K562 (cell line): Measurements from ENCODE around the gene CCDC195. TPM values are rescaled to one million over a fixed set of nuclear protein-coding genes. Genes with fewer than 3 reads are reported as not detected.

Experiments used
- ATAC-seq: fragments of 200-7000 bp; cut with Tn5 transposase; 3 replicates; pipeline ENCODE4 v1.9.1; 2020; ENCODE audit warnings: moderate library complexity
- BruUV-seq: library from RNA; stranded (reverse); fragments of 400-500 nt; replicated peaks from 2 replicates; lab custom pipeline; 2021; lab: Mats Ljungman, UMichigan
- CTCF ChIA-PET: fragments of 300-600 bp; formaldehyde crosslinking; extraction: SDS; loops from one replicate; lab custom pipeline; 2021; ENCODE audit warnings: low intra/inter-chr PET ratio; lab: Yijun Ruan, JAX
- POLR2A ChIA-PET: fragments of 300-600, 350-650 bp; sonication (Branson Sonifier 250); formaldehyde crosslinking; extraction: SDS; loops from one replicate; lab custom pipeline; 2021; ENCODE audit warnings: antibody characterized with exemption, inconsistent platforms; lab: Yijun Ruan, JAX
- DNase-seq, 4 experiments: peaks; one replicate each; pipeline versions ENCODE4 v3.0.0 to v3.0.0-alpha.2; 2011 to 2018; ENCODE audit warnings: low spot score in 3 of 4, mixed read lengths in 3 of 4; ENCODE audit errors: extremely low read depth in 1 of 4
- FAIRE-seq: peaks from 2 replicates; lab custom pipeline; 2011; peaks lifted over from hg19 to GRCh38; lab: Jason Lieb, UNC
- H2AFZ ChIP-seq: 2 replicates; pipeline ENCODE4 v1.6.0; 2011; ENCODE audit warnings: low read depth, low read length, control low read depth, inconsistent platforms
- H3K27ac ChIP-seq: fragments of 200-600 bp; 3 replicates; pipeline ENCODE4 v1.8.0; 2011; ENCODE audit warnings: low read depth, mild to moderate bottlenecking, control low read depth, inconsistent platforms, low read length, moderate library complexity, mixed read lengths; ENCODE audit errors: extremely low read depth
- H3K27me3 ChIP-seq, 2 experiments: fragments of 300-600 bp in 1 of 2; 2 replicates in 1 of 2; 3 replicates in 1 of 2; pipeline versions ENCODE4 v1.6.0 to v1.8.0; 2011; ENCODE audit warnings: inconsistent platforms in 2 of 2, low read length in 2 of 2, mild to moderate bottlenecking in 1 of 2, mixed read lengths in 1 of 2, moderate library complexity in 1 of 2; ENCODE audit not compliant: control insufficient read depth in 2 of 2, insufficient read depth in 2 of 2
- H3K36me3 ChIP-seq: fragments of 300-600 bp; 3 replicates; pipeline ENCODE4 v1.8.0; 2011; ENCODE audit warnings: mild to moderate bottlenecking, low read length, inconsistent platforms; ENCODE audit not compliant: control insufficient read depth, insufficient read depth
- H3K4me1 ChIP-seq, 2 experiments: fragments of 200-600 bp in 1 of 2; replicated peaks in 1 of 2; 2 replicates in 1 of 2; 3 replicates in 1 of 2; pipeline versions ENCODE4 v1.5.1 to v1.8.0; 2011; ENCODE audit warnings: inconsistent platforms in 2 of 2, low read length in 2 of 2, mild to moderate bottlenecking in 1 of 2, mixed read lengths in 1 of 2, moderate library complexity in 1 of 2; ENCODE audit not compliant: control insufficient read depth in 2 of 2, insufficient read depth in 2 of 2
- H3K4me2 ChIP-seq: 2 replicates; pipeline ENCODE4 v1.6.1; 2011; ENCODE audit warnings: low read length, control low read depth, inconsistent platforms, mixed read lengths; ENCODE audit not compliant: insufficient read depth
- H3K4me3 ChIP-seq: fragments of 200-600 bp; sonication (generic), shearing (Covaris generic); 2 replicates; pipeline ENCODE4 v1.5.1; 2016; ENCODE audit warnings: control low read depth, inconsistent platforms
- H3K79me2 ChIP-seq: fragments of 200-600 bp; 3 replicates; pipeline ENCODE4 v1.8.0; 2011; ENCODE audit warnings: low read length, inconsistent platforms; ENCODE audit not compliant: control insufficient read depth, insufficient read depth
- H3K9ac ChIP-seq, 2 experiments: 2 replicates each; pipeline versions ENCODE4 v1.6.0 to v1.6.1; 2011; ENCODE audit warnings: low read depth in 2 of 2, low read length in 2 of 2, control low read depth in 1 of 2, inconsistent platforms in 1 of 2, mild to moderate bottlenecking in 1 of 2, mixed read lengths in 1 of 2; ENCODE audit not compliant: insufficient read depth in 1 of 2
- H3K9me1 ChIP-seq: one replicate; pipeline ENCODE4 v1.6.0; 2011; ENCODE audit warnings: inconsistent platforms, mild to moderate bottlenecking, low read length, moderate library complexity; ENCODE audit not compliant: control insufficient read depth, insufficient read depth
- H3K9me3 ChIP-seq: replicated peaks from 2 replicates; pipeline ENCODE4 v1.5.1; 2011; ENCODE audit warnings: low read depth, low read length, inconsistent platforms; ENCODE audit not compliant: control insufficient read depth, insufficient read depth
- H4K20me1 ChIP-seq: replicated peaks from 2 replicates; pipeline ENCODE4 v1.6.1; 2011; ENCODE audit warnings: low read length, inconsistent platforms, mixed read lengths; ENCODE audit not compliant: control insufficient read depth, insufficient read depth
- IRF2 ChIP-seq: sonication (generic); formaldehyde crosslinking; IDR thresholded peaks from 2 replicates; pipeline ENCODE4 v1.8.1; 2022; ENCODE audit warnings: mild to moderate bottlenecking, missing genetic modification reagents
- PHB2 ChIP-seq: fragments of 450-650 bp; IDR thresholded peaks from 2 replicates; pipeline ENCODE4 v1.6.1; 2017; ENCODE audit warnings: low read depth
- RCOR1 ChIP-seq, 2 experiments: IDR thresholded peaks; 2 replicates each; pipeline ENCODE4 v1.6.1; 2012; ENCODE audit warnings: low read depth in 2 of 2, low read length in 2 of 2, borderline replicate concordance in 1 of 2, improper control_type of control experiment in 1 of 2
- SREBF2 ChIP-seq: sonication (generic); formaldehyde crosslinking; IDR thresholded peaks from 2 replicates; pipeline ENCODE4 v1.4.0; 2020; ENCODE audit warnings: mild to moderate bottlenecking, missing genetic modification reagents
- ZBTB17 ChIP-seq: fragments of 450-650 bp; formaldehyde crosslinking; IDR thresholded peaks from 2 replicates; pipeline ENCODE4 v1.4.0; 2020; ENCODE audit warnings: mild to moderate bottlenecking
- ZNF780A ChIP-seq: fragments of 250-450 bp; sonication (Bioruptor Pico); IDR thresholded peaks from 2 replicates; pipeline ENCODE4 v1.5.0; 2021; ENCODE audit warnings: mild to moderate bottlenecking
- WGBS: fragments of 100-300 bp; shearing (Covaris generic); methylation state at CpG from one replicate; pipeline ENCODE4 v1.1.6; 2016; ENCODE audit warnings: low coverage, mixed read lengths; ENCODE audit not compliant: insufficient coverage; ENCODE audit errors: missing lambda C conversion rate; 5-methylcytosine and 5-hydroxymethylcytosine counted together
- in situ Hi-C: fragments of 300-500 bp; cut with MboI; formaldehyde crosslinking; loops from 4 replicates; pipeline ENCODE4 v1.15.0; 2018; ENCODE audit warnings: inconsistent platforms, mixed read lengths
- intact Hi-C: fragments of 100-400 bp; cut with micrococcal nuclease; formaldehyde crosslinking; loops from 2 replicates; pipeline ENCODE4 v1.14.2; 2022
- polyA plus RNA-seq, 8 experiments: library from polyadenylated mRNA; depleted of rRNA in 4 of 8; stranded (reverse) in 5 of 8; unstranded in 3 of 8; fragments of >200 nt; fragmentation: Nextera tagmentation in 2 of 8; fragmentation: Illumina TruSeq in 1 of 8; extraction: Ambion mirVana in 2 of 8; extraction: Trizol in 1 of 8; gene quantifications; 2 replicates each; pipeline versions ENCODE4 v1.2.1 to v1.2.3, GENCODE V29; 2011 to 2014; ENCODE audit warnings: inconsistent platforms in 1 of 8, missing spikeins in 1 of 8
- total RNA-seq, 7 experiments: library from RNA; depleted of rRNA in 6 of 7; stranded (reverse); fragments of >200 nt in 6 of 7; fragmentation: Illumina TruSeq in 2 of 7; extraction: Trizol in 2 of 7; gene quantifications; 2 replicates each; pipeline versions ENCODE4 v1.2.1 to v1.2.3, GENCODE V29; 2011 to 2021; ENCODE audit warnings: low replicate concordance in 1 of 7
- TF ChIP-seq, protein P1 (sequence below): conservative IDR thresholded peaks from 2 replicates; pipeline ENCODE4 v1.6.1; 2011; ENCODE audit warnings: low read depth, mild to moderate bottlenecking, low read length; ENCODE audit not compliant: control insufficient read depth
- TF ChIP-seq, protein P2 (sequence below): IDR thresholded peaks from 2 replicates; pipeline ENCODE4 v1.6.1; 2011; ENCODE audit warnings: borderline replicate concordance, low read depth, mild to moderate bottlenecking, moderate library complexity, low read length; ENCODE audit not compliant: insufficient read depth, poor library complexity, severe bottlenecking
- TF ChIP-seq, protein P3 (sequence below): fragments of 250-450 bp; sonication (Bioruptor Pico); IDR thresholded peaks from 2 replicates; pipeline ENCODE4 v1.5.0; 2021

The CCDC195 gene
- total and polyA plus RNA-seq, 9 of the 15 experiments (the other 6 are each of a cell fraction or from before 2014, with no cell fraction given), result not detected

DNA sequence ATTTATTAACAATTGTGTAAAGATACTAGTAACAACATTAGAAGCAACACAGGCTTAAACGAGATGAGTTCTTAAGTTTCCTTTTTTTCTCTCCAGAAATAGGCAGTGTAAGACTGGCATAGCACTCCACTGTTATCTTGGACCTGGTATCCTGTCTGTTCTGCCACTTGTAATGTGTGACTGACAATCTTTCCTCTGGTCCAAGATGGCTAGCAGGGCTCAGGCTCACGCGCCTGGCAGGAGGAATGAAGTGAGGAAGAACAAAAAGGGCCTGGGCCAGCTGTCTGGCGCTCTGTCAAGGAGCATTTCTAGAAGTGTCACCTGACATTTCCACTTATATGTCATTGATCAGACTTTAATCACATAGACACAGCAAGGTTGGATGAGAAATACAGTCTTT, 31.6 kb upstream of the CCDC195 start:
- no peaks in the 10 kb centered on the region for H3K36me3 ChIP-seq
- no peak for DNase-seq
- H3K79me2 ChIP-seq, result no peaks in the 10 kb centered on the region
- no peak for TF ChIP-seq SREBF2 (CRISPR knock-in tag)
- no peak for TF ChIP-seq ZBTB17
- TF ChIP-seq, protein P1, sequence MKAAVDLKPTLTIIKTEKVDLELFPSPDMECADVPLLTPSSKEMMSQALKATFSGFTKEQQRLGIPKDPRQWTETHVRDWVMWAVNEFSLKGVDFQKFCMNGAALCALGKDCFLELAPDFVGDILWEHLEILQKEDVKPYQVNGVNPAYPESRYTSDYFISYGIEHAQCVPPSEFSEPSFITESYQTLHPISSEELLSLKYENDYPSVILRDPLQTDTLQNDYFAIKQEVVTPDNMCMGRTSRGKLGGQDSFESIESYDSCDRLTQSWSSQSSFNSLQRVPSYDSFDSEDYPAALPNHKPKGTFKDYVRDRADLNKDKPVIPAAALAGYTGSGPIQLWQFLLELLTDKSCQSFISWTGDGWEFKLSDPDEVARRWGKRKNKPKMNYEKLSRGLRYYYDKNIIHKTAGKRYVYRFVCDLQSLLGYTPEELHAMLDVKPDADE, result no peak
- TF ChIP-seq ZNF780A (CRISPR knock-in tag), result no peak
- TF ChIP-seq RCOR1 (IDR thresholded peaks at IDR 0.05; ENCODE audit: borderline replicate concordance in 1 of 2, low read depth in 2 of 2, low read length in 2 of 2), result no peak
- TF ChIP-seq IRF2 (CRISPR knock-in tag), result no peak
- TF ChIP-seq, protein P2, sequence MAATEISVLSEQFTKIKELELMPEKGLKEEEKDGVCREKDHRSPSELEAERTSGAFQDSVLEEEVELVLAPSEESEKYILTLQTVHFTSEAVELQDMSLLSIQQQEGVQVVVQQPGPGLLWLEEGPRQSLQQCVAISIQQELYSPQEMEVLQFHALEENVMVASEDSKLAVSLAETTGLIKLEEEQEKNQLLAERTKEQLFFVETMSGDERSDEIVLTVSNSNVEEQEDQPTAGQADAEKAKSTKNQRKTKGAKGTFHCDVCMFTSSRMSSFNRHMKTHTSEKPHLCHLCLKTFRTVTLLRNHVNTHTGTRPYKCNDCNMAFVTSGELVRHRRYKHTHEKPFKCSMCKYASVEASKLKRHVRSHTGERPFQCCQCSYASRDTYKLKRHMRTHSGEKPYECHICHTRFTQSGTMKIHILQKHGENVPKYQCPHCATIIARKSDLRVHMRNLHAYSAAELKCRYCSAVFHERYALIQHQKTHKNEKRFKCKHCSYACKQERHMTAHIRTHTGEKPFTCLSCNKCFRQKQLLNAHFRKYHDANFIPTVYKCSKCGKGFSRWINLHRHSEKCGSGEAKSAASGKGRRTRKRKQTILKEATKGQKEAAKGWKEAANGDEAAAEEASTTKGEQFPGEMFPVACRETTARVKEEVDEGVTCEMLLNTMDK, result no peak
- TF ChIP-seq PHB2, result no peak
- TF ChIP-seq, protein P3, sequence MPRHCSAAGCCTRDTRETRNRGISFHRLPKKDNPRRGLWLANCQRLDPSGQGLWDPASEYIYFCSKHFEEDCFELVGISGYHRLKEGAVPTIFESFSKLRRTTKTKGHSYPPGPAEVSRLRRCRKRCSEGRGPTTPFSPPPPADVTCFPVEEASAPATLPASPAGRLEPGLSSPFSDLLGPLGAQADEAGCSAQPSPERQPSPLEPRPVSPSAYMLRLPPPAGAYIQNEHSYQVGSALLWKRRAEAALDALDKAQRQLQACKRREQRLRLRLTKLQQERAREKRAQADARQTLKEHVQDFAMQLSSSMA, result no peak
- FAIRE-seq, result no peak
- H3K27ac ChIP-seq, result no peak overlapping the region
- no peak for ATAC-seq
- H3K9ac ChIP-seq, result no peak overlapping the region
- ChIA-PET CTCF (no interaction called here), POLR2A (interaction anchor here (0.7 kb wide), 1 partner anchor 41 kb away, joined by 3 read pairs; no protein-coding TSS in a partner anchor)
- intact Hi-C loops, result no loop called here
- in situ Hi-C loops, result no loop called here
- no peaks in the 10 kb centered on the region for H3K27me3 ChIP-seq
- no peak overlapping the region for H2AFZ ChIP-seq
- no TSS peak for BruUV-seq
- WGBS, result 0% methylated on average over 4 of the region's 4 CpGs
- no peak overlapping the region for H3K4me3 ChIP-seq
- no peaks in the 10 kb centered on the region for H4K20me1 ChIP-seq
- H3K4me2 ChIP-seq, result no peak overlapping the region
- no peaks in the 10 kb centered on the region for H3K9me1 ChIP-seq
- no peaks in the 10 kb centered on the region for H3K9me3 ChIP-seq
- H3K4me1 ChIP-seq, result no peaks in the 10 kb centered on the region
